SH-SY5Y (cell line): Measurements from ENCODE around the gene LGALS7B.

ENCODE experiments used
- GATA2 ChIP-seq: IDR thresholded peaks from 2 replicates; pipeline ENCODE4 v1.6.1; 2011; ENCODE audit warnings: mild to moderate bottlenecking, low read depth, low read length
- GATA3 ChIP-seq: IDR thresholded peaks from 2 replicates; pipeline ENCODE4 v1.6.1; 2011; ENCODE audit warnings: low read depth, mild to moderate bottlenecking, low read length, moderate library complexity

Gene LGALS7B

DNA sequence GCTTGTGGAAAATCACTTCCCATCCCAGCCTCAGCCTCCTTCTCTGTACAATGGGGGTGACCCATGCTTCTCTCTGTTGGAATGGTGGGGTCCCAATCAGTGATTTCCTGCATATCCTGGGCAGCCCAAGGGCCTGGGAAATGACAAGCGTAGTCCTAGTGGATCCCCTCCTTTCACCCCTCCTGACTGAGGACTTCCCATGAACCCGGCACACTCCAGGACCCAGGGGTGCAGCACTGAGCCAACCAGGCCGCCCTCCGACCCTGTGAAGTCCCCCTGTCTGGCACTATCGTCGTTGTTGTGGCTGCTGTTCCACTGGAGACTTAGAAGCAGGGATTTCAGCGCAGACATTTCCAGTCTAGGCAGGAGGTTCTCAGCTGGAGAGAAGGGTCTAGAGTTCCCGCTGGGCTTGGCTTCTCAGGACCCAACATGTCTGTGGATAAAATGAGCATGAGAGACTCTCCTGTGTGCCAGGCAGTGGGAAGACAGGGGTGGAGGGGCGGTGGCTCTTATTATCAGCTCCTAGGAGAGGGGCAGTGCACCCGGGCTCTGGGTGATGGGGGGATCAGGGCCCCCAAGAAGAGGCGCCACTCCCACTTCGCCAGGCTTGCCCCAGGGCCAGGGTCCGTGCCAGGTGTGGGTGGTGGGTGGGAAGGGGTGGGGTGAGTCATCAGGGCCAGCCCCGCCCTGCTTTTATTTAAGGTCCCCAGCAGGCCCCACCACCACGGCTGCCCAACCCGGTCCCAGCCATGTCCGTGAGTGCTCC, at the start of gene LGALS7B:
Gene LGALS7B, plus strand, starts transcription at position 723 of the 766 bp plus-strand sequence. Its CDS starts 27 bp downstream, at position 750.
- TF ChIP-seq GATA2 = no peak
- TF ChIP-seq GATA3 = no peak

DNA sequence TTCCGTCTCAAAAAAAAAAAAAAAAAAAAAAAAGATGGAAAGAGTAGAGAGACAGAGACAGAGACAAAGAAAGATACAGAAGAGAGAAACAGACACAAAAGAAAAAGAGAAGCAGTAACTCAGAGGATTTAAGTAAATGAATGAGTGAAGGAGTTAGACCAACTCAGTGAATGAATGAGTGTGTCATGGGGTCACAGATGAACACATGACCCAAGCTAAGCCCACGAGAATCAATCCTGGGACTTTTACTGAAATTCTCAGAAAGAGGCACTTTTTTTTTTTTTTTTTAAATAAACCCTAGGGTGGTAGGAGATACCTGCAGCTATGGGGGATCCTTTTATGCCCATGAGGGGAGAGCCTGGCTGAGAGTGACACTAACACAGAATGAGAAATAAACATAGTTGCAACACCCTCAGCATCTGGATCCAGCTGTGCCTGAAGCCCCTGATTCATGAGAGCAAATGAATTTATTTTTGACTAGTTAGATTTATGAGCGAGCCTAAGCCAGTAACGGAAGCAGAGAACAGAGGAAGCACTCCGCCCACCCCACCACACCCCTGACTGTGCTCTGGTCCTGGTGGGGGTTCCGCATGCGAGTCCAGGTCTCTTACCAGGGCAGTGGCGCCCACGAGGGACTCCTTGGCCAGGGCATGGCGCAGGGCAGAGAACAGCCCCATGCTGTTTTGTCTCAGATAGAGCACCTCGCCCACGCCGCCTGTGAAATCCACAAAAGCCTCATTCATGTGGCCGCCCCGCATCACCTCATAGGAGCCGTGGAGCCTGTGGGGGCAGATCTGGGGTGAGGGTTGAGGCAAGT, 49.4 kb upstream of the LGALS7B start:
- TF ChIP-seq GATA2 (no peak), GATA3 (no peak)

DNA sequence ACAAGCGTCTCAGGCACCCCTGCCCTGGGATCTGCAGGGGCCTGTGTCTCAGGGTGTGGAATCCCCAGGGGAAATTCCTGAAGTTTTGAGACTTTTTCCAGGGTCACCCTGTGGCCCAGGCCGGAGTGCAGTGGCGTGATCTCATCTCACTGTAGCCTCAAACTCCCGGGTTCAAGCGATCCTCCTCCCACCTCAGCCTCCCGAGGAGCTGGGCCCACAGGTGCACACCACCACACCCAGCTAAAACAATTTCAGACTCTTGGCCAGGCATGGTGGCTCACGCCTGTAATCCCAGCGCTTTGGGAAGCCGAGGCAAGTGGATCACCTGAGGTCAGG, 48.8 kb upstream of the LGALS7B start:
- TF ChIP-seq GATA3 = no peak
- TF ChIP-seq GATA2 = no peak

DNA sequence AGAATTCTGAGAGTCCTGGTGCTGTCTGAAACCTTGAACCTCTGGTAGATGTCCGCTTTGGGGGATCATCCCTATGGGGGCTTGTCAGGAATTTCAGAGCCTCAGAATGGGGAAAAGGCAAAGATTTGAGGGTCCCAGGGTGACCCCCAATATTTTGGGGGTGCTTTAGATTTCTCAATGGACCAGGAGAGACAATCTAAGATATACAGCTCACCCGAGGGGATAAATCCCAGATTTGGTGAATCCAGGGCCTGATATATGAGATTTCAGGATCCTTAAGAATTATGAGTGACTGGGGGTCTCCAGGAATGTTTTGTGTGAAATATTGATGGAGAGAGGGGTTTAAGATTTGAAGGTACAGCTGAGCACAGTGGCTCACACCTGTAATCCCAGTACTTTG, 48.1 kb upstream of the LGALS7B start:
- TF ChIP-seq GATA2 = no peak
- TF ChIP-seq GATA3 = no peak

DNA sequence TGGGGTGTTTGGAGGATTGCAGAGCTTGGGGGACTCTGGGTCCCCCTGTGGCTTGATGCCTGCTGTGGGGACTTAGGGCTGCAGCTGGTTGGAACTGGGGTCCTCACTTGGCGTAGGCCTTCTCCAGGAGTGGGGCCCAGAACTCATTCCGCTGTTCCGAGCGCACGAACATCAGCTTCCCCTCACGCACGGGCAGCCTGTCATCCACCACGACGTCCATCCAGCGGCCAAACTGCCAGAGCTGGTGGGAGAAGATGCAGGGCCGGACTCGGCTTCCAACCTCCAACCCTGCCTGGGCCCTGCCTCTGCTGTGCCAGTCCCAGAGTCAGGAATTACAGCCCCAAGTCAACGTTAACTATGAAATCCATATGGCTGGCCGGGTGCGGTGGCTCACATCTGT, 47.3 kb upstream of the LGALS7B start:
- TF ChIP-seq GATA2 = no peak
- no peak for TF ChIP-seq GATA3

DNA sequence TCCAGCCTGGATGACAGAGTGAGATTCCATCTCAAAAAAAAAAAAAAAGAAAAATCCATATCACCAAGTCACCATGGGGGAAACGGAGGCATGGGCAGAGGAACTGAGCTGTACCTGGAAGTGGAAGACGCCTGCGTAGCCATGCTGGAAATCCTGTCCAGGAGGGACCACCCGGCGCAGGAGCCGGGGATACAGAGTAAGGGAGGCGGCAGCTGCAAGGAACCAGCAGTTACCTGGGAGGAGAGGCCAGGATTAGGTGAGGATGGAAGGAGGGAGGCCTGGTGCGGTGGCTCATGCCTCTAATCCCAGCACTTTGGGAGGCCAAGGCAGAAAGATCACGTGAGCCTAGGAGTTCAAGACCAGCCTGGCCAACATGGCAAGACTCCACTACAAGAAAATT, 46.7 kb upstream of the LGALS7B start:
- no peak for TF ChIP-seq GATA2
- TF ChIP-seq GATA3 = no peak

DNA sequence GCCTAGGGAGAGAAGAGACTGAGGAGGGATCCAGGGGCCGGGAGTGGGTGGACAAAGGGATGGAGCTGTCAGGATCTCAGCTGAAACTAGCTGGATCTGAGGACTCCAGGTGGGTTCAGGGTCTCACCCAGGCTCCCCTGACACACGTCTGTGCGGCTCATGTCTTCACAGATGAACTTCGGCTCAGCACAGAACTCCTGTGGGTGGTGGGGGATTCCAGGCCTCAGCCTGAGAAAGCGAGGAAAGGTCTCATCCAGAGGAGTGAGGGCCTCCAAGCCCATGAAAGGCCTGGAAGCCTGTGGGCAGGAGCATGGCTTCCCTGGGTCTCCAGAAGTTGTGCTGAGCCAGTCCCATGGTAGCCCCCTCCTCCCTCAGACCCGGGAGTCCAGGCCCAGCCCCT, 46.1 kb upstream of the LGALS7B start:
- TF ChIP-seq GATA3 = no peak
- no peak for TF ChIP-seq GATA2

DNA sequence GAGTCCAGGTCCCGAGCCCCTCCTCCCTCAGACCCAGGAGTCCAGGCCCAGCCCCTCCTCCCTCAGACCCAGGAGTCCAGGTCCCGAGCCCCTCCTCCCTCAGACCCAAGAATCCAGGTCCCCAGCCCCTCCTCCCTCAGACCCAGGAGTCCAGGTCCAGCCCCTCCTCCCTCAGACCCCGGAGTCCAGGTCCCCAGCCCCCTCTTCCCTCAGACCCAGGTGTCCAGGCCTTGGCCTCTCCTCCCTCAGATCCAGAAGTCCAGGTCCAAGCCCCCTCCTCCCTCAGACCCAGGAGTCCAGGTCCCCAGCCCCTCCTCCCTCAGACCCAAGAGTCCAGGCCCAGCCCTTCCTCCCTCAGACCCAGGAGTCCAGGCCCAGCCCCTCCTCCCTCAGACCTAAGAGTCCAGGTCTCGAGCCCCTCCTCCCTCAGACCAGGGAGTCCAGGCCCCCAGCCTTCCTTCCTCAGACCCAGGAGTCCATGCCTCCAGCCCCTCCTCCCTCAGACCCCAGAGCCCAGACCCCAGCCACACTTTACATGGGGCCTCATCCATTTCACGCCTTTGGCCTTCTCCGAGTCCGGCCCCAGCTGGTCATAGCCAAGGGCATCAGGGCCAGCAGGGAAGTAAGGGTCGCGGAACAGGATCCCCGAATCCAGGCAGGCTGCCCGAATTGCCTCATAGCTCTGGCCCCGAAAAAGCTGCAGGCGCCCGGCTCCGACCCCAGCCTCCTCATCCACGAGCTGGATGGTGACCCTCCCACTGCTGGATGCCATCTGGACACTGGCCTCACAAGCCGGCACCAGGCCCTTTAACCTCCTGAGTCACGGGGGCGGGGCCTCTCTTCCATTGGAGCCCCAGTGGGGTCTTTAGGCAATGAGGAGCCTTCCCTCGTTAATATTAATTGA, 45.4 kb upstream of the LGALS7B start:
- TF ChIP-seq GATA3 = no peak
- TF ChIP-seq GATA2 = no peak

DNA sequence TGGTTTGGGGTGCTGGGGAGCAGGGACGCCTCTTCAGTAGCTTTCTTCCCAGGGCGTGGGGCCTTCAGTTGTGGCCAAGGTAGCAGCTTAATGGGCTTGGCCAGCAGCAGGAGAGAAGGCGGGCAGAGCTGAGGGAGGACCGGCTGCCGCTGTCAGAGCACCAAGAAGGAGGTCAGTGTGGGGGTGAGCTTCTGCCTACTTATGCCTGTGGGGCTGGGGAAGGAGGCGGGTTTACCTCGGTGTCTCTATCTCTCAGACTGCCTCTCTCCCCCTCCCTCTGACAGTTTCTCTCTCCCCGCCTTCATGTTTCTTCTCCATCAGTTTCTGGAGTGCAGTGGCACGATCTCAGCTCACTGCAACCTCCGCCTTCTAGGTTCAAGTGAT, 44.7 kb upstream of the LGALS7B start, which contains the start of gene CAPN12:
Gene CAPN12, minus strand, starts transcription at position 177 of the 384 bp plus-strand sequence. CDS start 309 bp downstream, outside the sequence.
- TF ChIP-seq GATA2 (no peak), GATA3 (no peak)

DNA sequence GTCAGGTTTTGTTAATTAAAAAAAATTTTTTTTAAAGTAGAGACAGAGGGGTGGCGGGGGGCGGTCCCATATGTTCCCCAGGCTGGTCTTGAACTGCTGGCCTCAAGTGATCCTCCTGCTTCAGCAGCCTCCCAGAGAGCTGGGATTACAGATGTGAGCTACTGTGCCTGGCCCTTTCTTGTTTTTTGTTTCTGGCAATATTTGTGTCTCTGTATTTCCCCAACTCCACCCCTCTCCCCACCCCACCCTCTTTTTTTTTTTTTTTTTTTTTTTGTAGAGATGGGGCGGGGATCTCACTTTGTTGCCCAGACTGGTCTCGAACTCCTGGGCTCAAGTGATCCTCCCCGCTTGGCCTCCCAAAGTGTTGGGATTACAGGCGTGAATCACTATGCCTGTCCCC, 44.1 kb upstream of the LGALS7B start:
- TF ChIP-seq GATA2 (no peak), GATA3 (no peak)

DNA sequence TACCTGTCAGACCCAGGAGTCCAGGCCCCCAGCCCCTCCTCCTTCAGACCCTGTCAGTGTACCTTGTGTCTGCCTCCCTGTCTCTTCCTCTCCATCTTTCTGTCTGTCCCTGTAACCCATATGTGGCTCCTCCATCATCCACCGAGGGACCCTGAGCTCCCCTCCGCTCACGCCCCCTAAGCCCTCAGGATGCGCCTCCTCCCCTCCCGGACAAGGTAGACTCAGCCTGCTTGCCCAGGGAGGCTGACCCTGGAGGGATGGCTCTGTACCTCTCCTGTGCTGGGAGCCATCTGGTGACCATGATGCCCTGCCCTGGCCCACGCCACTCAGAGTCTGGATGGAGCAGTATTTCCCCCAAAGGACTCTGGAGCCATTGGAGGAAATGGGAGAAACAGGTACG, 43.7 kb upstream of the LGALS7B start:
- no peak for TF ChIP-seq GATA3

DNA sequence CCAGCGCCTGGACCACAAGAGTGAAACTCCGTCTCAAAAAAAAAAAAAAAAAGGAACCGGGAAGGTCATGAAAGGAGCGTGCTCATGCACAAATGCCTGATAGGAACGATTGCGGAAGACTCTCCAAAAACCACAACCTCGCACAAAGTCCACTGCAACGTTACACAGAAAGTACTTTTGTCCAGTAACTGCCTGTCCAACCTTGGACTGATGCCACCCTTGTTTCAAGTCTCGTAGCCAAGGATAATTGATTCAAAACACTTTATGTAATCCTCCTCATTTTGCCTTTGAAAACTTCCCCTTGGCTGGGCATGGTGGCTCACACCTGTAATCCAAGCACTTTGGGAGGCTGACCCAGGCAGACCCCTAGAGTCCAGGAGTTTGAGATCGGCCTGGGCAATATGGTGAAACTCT, 29.4 kb upstream of the LGALS7B start:
- TF ChIP-seq GATA3 (no peak), GATA2 (no peak)

DNA sequence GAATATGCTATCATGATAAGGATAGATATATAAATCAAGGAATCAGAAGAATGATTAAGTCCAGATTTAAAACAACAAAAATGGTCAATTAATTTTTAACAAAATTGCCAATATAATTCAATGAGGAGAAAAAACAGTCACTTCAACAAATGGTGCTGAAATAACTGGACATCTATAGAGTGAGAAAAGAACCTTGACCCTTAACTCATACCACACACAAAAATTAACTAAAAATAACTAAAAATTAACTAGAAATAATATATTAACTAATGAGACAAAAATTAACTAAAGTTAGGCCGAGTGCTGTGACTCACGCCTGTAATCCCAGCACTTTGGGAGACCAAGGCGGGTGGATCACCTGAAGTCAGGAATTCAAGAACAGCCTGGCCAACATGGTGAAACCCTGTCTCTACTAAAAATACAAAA, 25.2 kb upstream of the LGALS7B start:
- TF ChIP-seq GATA3 (no peak), GATA2 (no peak)

DNA sequence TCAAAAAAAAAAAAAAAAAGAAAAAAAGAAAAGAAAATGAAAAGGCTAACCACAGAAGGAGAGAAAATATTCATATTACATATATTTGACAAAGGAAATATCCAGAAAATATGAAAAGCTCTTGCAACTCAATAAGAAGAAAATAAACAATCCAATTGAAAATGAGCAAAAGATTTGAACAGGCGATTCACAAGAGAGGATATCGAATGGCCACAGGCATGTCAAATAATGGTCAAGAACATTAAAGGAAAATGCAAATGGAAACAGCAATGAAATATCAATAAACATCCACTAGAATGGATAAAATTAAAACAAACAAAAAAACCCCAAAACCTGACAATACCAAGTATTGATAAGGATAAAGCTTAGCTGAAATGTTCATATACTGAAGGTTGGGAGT, 23.8 kb upstream of the LGALS7B start:
- TF ChIP-seq GATA3 (no peak), GATA2 (no peak)
